SHP77 treated with DMSO at 0.1 percent for 48 hours (cell line): ENCODE data around the gene RRAGC.

Experiments used
- DNase-seq: peaks from one replicate; lab custom pipeline; 2025; lab: John Stamatoyannopoulos, UW

Gene RRAGC

GRCh38 chr1:38859561-38860453 is at the start of gene RRAGC:
TSS of gene RRAGC (minus strand) at chr1:38859772. CDS start at chr1:38859646, 126 bp downstream.
- DNase-seq: peak; percentile 78

- no peak for DNase-seq
Measured at GRCh38 chr1:38908821-38909220, 49.2 kb upstream of the RRAGC start.

GRCh38 chr1:38905985-38906384 is 46.4 kb upstream of the RRAGC start:
- no peak for DNase-seq

GRCh38 chr1:38899560-38899959 is 40.0 kb upstream of the RRAGC start:
- no peak for DNase-seq

GRCh38 chr1:38898653-38899230 is 39.2 kb upstream of the RRAGC start:
- no peak for DNase-seq

- DNase-seq: no peak
Measured at GRCh38 chr1:38896169-38896568, 36.6 kb upstream of the RRAGC start.

DNA sequence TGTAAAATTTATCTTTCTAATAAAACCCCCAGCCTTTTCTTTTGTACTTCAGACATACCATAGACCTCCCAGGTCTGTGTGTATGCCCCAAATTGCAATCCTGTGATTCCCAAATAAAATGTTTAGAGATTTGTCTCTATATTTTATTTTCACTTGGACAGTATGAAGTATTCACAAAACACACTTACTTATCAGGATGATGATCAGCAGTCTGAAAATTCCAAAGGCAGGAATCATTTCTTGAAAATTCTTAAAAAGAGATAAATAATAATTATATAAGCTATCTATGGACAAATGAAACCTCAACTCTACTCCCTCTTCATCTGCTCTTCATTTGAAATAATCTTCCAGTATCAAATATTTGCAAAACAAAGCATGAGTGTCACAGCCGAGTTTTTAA is 33.4 kb upstream of the RRAGC start:
- DNase-seq: no peak

DNA sequence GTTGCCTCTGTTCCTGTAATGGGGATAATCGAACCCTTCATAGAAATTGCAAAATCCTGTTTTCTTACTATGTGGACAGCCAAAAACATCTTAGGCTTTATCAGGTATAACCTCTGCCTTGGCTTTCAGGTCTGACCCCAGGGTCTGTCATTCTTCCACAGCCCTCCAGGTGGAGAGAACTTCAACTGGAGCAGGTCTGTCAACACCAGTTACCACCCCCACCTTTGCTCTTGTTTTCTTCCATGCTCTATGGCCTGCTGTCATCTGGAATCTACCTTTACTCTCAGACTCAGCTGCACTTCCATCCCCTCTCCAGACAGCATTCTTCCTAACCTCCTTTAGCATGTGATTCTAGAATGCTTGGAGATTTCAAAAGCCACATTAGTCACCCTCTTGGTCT is 32.2 kb upstream of the RRAGC start:
- no peak for DNase-seq

DNA sequence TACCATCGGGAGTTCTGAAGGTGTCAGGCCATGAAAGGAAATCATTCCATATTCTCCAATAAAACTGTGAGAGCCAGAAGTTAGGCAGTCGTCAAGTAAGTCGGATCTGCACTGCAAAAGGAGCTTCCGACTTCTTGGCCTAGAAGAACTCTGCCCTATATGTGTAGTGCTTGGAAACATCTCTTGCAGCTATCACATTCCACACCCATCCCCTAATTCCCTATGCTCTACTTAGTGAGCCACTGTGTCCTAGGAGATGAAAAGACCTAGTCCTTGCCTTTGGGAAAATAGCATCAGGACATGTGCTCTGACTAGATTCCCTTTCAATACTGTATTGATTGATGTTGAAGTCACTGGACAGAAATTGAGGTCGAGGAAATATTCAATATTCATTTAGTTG is 30.0 kb upstream of the RRAGC start:
- no peak for DNase-seq

GRCh38 chr1:38888423-38889333 is 29.1 kb upstream of the RRAGC start:
- DNase-seq: no peak

DNA sequence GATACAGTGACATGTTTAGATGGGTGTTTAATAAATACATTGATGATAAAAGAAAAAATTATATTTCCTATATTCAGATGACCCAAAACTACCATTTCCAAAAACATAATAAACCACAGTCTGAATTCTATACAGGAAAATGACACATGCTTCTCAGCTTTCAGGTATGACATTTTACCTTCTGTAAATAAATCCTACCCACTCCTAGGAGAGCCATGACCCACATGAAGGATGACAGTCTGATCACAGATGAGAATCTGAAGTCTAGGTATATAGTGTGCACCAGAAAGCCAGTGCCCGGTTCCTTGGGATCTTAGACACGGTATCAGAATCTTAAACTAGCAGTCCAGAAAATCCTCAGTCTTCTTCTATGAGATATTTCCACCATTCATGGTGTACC is 25.5 kb upstream of the RRAGC start:
- no peak for DNase-seq

DNA sequence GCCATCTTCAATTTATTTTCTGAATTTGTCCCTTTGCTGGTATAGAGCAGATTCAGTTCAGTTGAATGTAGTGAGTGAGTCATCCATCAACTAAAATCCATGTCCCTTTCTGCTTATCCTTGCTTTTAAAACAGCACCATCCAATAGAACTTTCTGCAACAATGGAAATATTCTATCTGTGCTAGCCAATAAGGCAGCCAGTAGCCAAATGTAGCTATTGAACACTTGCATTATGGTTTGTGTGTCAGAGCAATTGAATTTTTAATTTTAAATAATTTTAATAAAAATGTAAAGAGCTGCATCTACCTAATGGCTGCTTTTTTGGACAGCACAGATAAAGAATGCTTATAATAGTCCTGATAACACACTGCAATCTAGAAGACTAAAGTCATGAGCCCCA is 21.9 kb upstream of the RRAGC start, which contains the start of gene GJA9:
GJA9 (minus strand) TSS at position 101 of the 400 bp plus-strand sequence. CDS start 5,489 bp downstream, outside the sequence.
- no peak for DNase-seq

DNA sequence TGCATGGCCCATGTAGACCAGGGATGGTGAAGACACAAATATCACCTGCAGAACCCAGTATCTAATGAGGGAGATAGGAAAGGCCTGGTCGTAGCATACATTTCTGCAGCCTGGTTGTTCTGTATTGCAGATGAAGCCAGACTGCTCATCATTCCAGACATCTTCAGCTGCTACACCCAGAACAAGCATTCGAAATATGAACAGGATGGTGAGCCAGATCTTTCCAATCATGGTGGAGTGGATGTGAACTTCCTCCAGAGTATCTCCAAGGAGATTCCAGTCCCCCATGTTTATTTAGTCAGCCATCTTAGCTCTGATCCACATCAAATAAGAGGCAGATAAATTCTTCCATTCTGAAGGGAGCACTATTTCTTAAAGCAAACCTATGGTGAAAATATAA is 16.2 kb upstream of the RRAGC start:
- DNase-seq: no peak

DNA sequence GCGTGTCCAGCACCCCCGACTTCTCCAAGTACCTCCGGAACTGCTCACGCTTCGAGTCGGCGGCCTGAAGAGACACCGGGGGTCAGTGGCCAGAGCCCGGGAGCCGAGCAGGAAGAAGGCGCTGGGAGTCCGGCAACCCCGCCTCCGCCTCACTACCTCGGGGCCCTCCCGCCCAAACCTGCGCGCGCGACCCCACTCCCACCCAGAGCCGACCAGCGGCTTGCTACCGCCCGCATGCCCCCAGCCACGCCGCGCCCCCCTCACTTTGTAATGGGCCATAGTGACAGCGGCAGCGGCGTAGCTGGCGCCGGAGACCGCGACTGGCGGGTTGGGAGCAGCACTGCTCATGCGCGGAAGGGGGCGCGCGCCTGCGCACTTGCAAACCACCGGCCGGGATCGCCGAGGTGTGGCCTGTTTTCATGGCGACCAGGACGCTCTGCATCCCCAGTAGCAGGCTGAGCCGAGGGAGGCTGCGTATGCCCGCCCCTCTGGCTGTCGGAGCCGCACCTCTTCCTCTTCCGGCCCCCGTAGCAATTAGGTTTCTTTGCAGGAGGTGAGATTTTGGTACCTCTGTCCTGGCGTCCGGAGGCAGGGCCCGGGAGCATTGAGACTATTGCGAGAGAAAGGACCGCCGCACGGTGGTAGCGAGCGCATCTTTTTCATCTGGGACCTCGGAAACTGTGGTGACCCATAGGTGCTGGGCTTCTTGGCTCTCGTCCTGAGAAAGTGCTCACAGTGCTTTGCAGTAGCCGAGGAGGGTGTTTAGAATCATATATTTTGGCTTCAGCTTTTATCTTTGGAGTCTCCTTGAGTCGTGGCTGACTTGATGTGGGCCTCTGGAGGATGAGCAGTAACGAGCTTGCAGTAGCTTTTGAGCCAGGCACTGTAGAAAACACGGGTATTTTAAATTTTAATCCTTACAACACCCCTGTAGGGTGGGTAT is 13.7 kb upstream of the RRAGC start, which contains the start of gene MYCBP:
MYCBP (minus strand) TSS at position 322 of the 943 bp plus-strand sequence; CDS start at position 279, 43 bp downstream.
- peak; percentile 93 for DNase-seq

DNA sequence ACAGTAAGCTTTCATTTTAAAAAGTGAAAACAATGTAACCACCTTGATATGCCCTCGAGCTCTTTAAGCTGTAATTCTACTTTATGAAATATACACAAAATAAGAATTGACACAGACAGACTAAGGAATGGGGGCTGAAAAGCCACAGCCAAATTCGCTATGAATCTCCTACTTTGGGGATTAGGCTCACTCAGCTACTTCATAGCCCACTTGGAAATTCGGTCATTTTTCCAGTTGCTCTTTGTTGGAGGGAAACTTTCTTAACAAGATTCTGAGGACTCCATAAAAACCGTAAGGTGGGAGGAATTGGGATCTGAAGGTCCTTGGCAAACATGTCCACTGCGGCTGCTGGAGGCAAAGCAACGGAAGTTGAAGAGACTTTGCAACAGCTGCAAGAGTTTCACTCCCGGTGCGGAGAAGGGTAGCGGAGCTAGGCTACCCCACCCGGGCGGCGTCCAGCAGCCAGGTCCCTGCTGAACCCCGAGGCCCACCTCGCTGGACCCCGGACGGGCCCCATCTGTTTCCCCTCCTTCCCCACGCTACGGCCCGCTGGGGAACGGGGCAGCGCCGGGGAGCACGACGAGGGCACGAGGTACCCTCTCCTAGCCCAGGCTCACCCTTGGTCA is 12.9 kb upstream of the RRAGC start:
- no peak for DNase-seq

GRCh38 chr1:38870996-38871395 is 11.4 kb upstream of the RRAGC start:
- DNase-seq: no peak

DNA sequence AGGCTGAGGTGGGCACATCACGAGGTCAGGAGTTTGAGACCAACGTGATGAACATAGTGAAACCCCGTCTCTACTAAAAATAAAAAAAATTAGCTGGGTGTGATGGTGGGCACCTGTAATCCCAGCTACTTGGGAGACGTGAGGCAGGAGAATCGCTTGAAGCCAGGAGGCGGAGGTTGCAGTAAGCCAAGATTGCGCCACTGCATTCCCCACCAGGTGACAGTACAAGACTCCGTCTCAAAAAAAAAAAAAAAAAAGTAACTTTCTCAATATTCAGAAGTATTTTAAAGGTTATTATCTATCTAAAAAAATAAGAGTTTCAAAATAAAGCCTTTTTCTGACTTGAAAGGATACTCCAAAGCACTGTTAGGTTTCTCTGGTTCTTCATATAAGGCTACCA is 7.6 kb upstream of the RRAGC start:
- DNase-seq: no peak

DNA sequence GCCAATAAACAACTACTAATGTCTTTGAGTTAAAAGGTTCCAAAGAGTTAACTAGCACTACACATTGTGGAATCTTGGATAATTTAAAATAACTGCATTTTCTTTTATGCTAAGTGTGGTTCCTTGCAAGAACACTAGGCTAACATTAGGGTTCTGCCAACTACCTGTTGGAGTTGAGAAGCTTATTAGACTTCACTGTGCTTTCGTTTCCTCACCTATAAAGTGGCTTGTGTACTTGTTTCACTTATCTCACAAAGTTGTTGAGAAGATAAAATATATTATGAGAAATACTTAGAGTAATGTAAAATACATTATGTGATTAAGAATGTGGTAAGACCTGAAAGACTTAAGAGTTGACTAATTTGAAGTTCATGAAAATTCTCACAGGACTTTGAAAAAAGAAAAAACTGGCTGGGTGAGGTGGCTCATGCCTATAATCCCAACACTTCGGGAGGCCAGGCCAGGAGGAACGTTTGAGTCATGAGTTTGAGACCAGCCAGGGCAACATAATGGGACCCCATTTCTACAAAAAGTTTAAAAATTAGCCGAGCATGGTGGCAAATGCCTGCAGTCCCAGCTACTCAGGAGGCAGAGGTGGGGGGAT is 5.6 kb upstream of the RRAGC start:
- DNase-seq: no peak

DNA sequence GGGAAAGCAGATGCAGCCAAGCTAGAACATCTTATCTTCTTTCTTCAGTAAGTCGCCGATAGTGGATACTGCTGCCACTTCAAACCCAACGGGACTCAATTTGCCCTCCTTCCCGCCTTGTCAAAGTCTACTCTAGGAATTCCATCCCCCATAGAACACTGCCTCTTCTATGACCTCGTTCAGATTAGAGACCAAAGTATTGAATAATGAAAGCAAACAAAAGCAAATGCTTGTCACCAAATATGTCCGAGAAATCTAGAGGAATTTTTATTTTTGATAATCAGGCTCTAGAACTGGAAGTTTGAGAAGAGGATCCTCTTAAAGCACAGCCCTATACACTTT is 853 bp upstream of the RRAGC start:
- no peak for DNase-seq

DNA sequence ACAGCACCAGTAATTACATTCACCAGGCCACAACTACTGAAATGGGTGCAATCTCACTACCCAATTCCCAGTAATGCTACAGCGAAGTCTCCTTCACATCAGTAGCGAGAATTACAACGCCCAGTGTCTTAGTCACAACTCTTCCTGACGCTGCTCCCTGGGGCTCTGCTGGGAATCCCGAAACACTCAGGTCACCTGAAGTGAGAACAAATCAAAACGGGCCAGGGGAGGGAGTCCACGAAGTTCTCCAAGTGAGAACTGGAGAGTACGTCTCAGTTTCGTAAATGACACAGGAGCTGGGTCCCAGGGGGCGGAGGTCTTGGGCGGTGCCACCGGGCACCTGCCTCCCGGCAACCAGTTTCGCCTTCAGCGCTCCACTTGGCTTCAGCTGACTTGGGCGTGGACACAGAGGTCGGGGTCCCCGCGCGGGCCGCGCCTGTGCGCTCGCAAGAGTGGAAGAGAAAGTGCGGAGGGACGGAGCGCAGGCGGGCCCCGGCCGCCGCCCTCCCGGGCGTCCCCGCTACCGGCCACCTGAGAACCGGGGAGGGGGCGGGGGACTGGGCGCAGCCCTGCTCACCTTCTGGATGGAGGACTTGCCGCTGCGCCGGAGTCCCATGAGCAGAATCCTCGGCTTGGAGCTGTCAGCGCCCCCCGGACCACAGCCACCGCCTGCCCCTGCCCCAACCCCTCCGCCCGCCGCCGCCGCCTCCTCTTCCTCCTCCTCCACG is 575 bp downstream of the RRAGC start:
- no peak for DNase-seq
